SK-N-SH treated with all-trans-retinoic acid at 6 μM for 48 hours (cell line): Measurements from ENCODE around the gene TBX1.

Experiments used
- ATAC-seq: fragments of 200-7000 bp; cut with Tn5 transposase; 3 replicates; pipeline ENCODE4 v1.9.1; 2020; ENCODE audit warnings: mild to moderate bottlenecking, moderate library complexity
- ARNTL ChIP-seq: fragments of 450-650 bp; formaldehyde crosslinking; IDR thresholded peaks from 2 replicates; pipeline ENCODE4 v1.5.0; 2020; ENCODE audit warnings: low read depth, mild to moderate bottlenecking, moderate library complexity, borderline replicate concordance
- BACH2 ChIP-seq: fragments of 250-450 bp; sonication (Bioruptor Pico); IDR thresholded peaks from 2 replicates; pipeline ENCODE4 v1.9.0; 2021; ENCODE audit warnings: mild to moderate bottlenecking, borderline replicate concordance
- CSDC2 ChIP-seq: fragments of 250-450 bp; sonication (Bioruptor Pico); IDR thresholded peaks from 2 replicates; pipeline ENCODE4 v1.5.0; 2020; ENCODE audit warnings: mild to moderate bottlenecking, moderate library complexity
- ESRRG ChIP-seq: fragments of 250-450 bp; sonication (Bioruptor Pico); IDR thresholded peaks from 2 replicates; pipeline ENCODE4 v1.6.1; 2021; ENCODE audit warnings: mild to moderate bottlenecking
- GLIS3 ChIP-seq: fragments of 250-450 bp; sonication (Bioruptor Pico); IDR thresholded peaks from 2 replicates; pipeline ENCODE4 v1.5.0; 2020; ENCODE audit warnings: mild to moderate bottlenecking, moderate library complexity
- ISL1 ChIP-seq: fragments of 250-450 bp; sonication (Bioruptor Pico); IDR thresholded peaks from 2 replicates; pipeline ENCODE4 v2.1.2; 2022; ENCODE audit warnings: mild to moderate bottlenecking, moderate library complexity
- OSR1 ChIP-seq: fragments of 250-450 bp; sonication (Bioruptor Pico); IDR thresholded peaks from 2 replicates; pipeline ENCODE4 v1.8.0; 2022; ENCODE audit warnings: moderate library complexity, mild to moderate bottlenecking, inconsistent platforms
- PPARA ChIP-seq: fragments of 250-450 bp; sonication (Bioruptor Pico); IDR thresholded peaks from 2 replicates; pipeline ENCODE4 v1.5.0; 2020; ENCODE audit warnings: mild to moderate bottlenecking, borderline replicate concordance
- RARB ChIP-seq: fragments of 250-450 bp; sonication (Bioruptor Pico); IDR thresholded peaks from 2 replicates; pipeline ENCODE4 v1.8.0; 2021; ENCODE audit warnings: mild to moderate bottlenecking, moderate library complexity
- SNAI2 ChIP-seq: fragments of 250-450 bp; sonication (Bioruptor Pico); IDR thresholded peaks from 2 replicates; pipeline ENCODE4 v1.5.0; 2020; ENCODE audit warnings: mild to moderate bottlenecking, moderate library complexity
- TCF4 ChIP-seq: fragments of 250-450 bp; sonication (Bioruptor Pico); IDR thresholded peaks from 2 replicates; pipeline ENCODE4 v1.8.0; 2021; ENCODE audit warnings: mild to moderate bottlenecking, moderate library complexity, borderline replicate concordance
- ZC3H10 ChIP-seq: fragments of 250-450 bp; sonication (Bioruptor Pico); IDR thresholded peaks from 2 replicates; pipeline ENCODE4 v1.5.1; 2021; ENCODE audit warnings: mild to moderate bottlenecking, moderate library complexity
- ZFP3 ChIP-seq: fragments of 250-450 bp; sonication (Bioruptor Pico); IDR thresholded peaks from 2 replicates; pipeline ENCODE4 v1.5.0; 2020; ENCODE audit warnings: mild to moderate bottlenecking, moderate library complexity
- ZFP30 ChIP-seq: fragments of 450-650 bp; formaldehyde crosslinking; IDR thresholded peaks from 2 replicates; pipeline ENCODE4 v1.5.0; 2022; ENCODE audit warnings: mild to moderate bottlenecking, moderate library complexity
- ZNF565 ChIP-seq: fragments of 450-650 bp; formaldehyde crosslinking; conservative IDR thresholded peaks from 2 replicates; pipeline ENCODE4 v1.5.0; 2020; ENCODE audit warnings: low read depth, mild to moderate bottlenecking, moderate library complexity
- ZNF70 ChIP-seq: fragments of 450-650 bp; formaldehyde crosslinking; IDR thresholded peaks from 2 replicates; pipeline ENCODE4 v1.5.0; 2020; ENCODE audit warnings: mild to moderate bottlenecking, moderate library complexity
- ZNF8 ChIP-seq: fragments of 450-650 bp; formaldehyde crosslinking; IDR thresholded peaks from 2 replicates; pipeline ENCODE4 v1.5.0; 2020; ENCODE audit warnings: mild to moderate bottlenecking, moderate library complexity
- TF ChIP-seq, protein P1 (sequence below): fragments of 250-450 bp; sonication (Bioruptor Pico); IDR thresholded peaks from 2 replicates; pipeline ENCODE4 v1.5.0; 2020; ENCODE audit warnings: mild to moderate bottlenecking, moderate library complexity
- TF ChIP-seq, protein P2 (sequence below): fragments of 250-450 bp; sonication (Bioruptor Pico); IDR thresholded peaks from 2 replicates; pipeline ENCODE4 v1.8.0; 2021; ENCODE audit warnings: low read depth, mild to moderate bottlenecking, moderate library complexity, borderline replicate concordance
- TF ChIP-seq, protein P3 (sequence below): fragments of 250-450 bp; sonication (Bioruptor Pico); IDR thresholded peaks from 2 replicates; pipeline ENCODE4 v1.5.1; 2021; ENCODE audit warnings: mild to moderate bottlenecking, moderate library complexity
- TF ChIP-seq, protein P4 (sequence below): fragments of 250-450 bp; sonication (Bioruptor Pico); IDR thresholded peaks from 2 replicates; pipeline ENCODE4 v1.5.1; 2020; ENCODE audit warnings: low read depth, mild to moderate bottlenecking, moderate library complexity

Gene TBX1

DNA sequence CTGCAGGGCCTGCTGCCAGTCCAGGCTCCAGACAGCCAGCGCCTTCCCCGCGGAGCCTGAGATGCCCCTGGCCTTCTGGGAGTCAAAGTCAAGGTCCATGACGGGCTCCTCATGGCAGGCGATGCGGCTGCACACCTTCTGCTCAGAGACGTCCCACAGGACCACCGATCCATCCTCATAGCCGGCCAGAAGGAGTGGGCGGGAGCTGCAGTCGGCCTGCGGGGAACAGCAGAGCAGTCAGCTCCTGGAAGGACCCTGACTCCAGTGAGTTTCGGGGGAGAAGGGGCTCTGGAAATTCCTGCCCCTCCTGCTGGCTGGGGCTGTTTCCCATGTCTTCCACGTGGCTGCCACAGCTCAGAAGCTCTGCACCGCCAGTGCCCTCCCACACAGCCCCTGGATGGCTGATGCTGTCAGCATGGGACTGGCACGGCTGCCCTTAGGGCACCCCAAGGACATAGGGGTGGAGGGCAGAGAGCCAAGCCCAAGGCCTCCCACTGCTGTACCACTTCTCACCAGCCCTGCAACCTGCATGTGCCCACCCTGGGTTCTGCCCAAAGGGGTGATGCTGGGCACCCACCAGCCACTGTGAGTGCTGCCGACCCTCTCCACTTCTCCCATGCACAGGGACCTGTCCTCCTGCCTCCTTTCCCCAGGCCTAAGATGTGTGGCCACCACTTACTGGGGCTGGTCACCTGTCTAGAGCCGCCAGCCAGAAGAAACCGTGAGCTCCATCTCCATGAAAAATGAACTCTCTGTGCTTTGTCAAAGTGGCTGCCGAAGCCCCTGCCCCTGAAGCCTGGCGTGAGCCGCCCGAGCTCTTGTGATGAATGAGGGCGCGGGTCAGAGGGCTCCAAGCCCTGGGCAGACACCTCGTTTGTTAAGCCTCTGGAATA lies 41.7 kb downstream of the TBX1 start:
- TF ChIP-seq ZNF70 (CRISPR knock-in tag) (no peak), ZFP30 (CRISPR knock-in tag) (no peak), ZFP3 (CRISPR knock-in tag) (no peak), CSDC2 (no peak), ESRRG (CRISPR knock-in tag) (no peak), GLIS3 (CRISPR knock-in tag) (no peak)
- TF ChIP-seq, protein P1, sequence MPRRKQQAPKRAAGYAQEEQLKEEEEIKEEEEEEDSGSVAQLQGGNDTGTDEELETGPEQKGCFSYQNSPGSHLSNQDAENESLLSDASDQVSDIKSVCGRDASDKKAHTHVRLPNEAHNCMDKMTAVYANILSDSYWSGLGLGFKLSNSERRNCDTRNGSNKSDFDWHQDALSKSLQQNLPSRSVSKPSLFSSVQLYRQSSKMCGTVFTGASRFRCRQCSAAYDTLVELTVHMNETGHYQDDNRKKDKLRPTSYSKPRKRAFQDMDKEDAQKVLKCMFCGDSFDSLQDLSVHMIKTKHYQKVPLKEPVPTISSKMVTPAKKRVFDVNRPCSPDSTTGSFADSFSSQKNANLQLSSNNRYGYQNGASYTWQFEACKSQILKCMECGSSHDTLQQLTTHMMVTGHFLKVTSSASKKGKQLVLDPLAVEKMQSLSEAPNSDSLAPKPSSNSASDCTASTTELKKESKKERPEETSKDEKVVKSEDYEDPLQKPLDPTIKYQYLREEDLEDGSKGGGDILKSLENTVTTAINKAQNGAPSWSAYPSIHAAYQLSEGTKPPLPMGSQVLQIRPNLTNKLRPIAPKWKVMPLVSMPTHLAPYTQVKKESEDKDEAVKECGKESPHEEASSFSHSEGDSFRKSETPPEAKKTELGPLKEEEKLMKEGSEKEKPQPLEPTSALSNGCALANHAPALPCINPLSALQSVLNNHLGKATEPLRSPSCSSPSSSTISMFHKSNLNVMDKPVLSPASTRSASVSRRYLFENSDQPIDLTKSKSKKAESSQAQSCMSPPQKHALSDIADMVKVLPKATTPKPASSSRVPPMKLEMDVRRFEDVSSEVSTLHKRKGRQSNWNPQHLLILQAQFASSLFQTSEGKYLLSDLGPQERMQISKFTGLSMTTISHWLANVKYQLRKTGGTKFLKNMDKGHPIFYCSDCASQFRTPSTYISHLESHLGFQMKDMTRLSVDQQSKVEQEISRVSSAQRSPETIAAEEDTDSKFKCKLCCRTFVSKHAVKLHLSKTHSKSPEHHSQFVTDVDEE (CRISPR knock-in tag): no peak
- TF ChIP-seq, protein P2, sequence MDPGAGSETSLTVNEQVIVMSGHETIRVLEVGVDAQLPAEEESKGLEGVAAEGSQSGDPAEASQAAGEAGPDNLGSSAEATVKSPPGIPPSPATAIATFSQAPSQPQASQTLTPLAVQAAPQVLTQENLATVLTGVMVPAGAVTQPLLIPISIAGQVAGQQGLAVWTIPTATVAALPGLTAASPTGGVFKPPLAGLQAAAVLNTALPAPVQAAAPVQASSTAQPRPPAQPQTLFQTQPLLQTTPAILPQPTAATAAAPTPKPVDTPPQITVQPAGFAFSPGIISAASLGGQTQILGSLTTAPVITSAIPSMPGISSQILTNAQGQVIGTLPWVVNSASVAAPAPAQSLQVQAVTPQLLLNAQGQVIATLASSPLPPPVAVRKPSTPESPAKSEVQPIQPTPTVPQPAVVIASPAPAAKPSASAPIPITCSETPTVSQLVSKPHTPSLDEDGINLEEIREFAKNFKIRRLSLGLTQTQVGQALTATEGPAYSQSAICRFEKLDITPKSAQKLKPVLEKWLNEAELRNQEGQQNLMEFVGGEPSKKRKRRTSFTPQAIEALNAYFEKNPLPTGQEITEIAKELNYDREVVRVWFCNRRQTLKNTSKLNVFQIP: no peak
- no peak for ATAC-seq

DNA sequence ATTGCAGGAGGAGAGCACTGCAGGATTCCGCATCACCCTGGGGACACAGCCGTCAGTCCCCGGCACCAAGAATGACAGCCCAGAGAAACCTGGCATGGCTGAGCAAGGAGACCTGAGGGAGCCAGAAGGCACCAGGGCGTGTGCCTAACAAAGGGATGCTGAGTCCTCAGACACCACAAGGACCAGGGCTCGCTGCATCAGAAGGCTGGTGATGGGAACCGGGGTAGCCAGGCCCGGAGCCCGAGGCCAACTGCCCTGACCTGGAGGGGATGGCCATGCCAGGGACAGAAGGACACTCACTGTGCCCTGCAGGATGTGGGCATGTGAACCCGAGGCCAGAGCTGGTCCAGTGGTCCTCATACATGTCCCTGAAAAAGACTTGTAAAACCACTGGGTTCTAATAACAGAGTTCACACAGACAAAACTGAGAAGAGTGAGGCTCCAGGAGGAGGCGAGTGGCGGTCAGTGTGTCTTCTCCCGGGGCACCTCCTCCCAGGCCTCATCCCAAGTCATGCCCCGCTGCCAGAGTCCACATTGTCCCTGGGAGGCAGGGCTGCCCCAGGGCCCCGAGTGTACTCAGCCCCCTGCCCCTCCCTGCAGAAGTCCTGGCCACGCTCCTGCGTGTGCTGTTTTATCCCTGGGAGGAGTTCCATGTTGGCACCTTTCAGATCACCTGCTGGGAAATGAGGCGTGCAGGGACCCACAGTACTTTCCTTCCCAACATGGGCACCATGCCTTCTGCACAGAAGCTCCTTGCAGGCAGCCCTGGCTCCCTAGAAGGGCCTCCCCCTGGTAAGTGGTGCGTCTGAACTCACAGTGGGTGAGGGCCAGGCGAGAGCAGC lies 42.5 kb downstream of the TBX1 start:
- TF ChIP-seq BACH2: no peak
- TF ChIP-seq CSDC2: no peak
- TF ChIP-seq, protein P1 (CRISPR knock-in tag): no peak
- TF ChIP-seq, protein P2: no peak
- TF ChIP-seq, protein P3, sequence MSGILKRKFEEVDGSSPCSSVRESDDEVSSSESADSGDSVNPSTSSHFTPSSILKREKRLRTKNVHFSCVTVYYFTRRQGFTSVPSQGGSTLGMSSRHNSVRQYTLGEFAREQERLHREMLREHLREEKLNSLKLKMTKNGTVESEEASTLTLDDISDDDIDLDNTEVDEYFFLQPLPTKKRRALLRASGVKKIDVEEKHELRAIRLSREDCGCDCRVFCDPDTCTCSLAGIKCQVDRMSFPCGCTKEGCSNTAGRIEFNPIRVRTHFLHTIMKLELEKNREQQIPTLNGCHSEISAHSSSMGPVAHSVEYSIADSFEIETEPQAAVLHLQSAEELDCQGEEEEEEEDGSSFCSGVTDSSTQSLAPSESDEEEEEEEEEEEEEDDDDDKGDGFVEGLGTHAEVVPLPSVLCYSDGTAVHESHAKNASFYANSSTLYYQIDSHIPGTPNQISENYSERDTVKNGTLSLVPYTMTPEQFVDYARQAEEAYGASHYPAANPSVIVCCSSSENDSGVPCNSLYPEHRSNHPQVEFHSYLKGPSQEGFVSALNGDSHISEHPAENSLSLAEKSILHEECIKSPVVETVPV (CRISPR knock-in tag): no peak
- no peak for TF ChIP-seq OSR1 (CRISPR knock-in tag)
- TF ChIP-seq ARNTL (CRISPR knock-in tag): no peak
- no peak for TF ChIP-seq TCF4
- no peak for TF ChIP-seq ISL1
- TF ChIP-seq PPARA: no peak
- TF ChIP-seq ZNF565 (CRISPR knock-in tag): no peak
- TF ChIP-seq ZNF8 (CRISPR knock-in tag): no peak
- no peak for TF ChIP-seq GLIS3 (CRISPR knock-in tag)
- TF ChIP-seq SNAI2 (CRISPR knock-in tag): no peak
- TF ChIP-seq ZFP3 (CRISPR knock-in tag): no peak
- TF ChIP-seq RARB (CRISPR knock-in tag): no peak
- no peak for TF ChIP-seq ESRRG (CRISPR knock-in tag)
- TF ChIP-seq, protein P4, sequence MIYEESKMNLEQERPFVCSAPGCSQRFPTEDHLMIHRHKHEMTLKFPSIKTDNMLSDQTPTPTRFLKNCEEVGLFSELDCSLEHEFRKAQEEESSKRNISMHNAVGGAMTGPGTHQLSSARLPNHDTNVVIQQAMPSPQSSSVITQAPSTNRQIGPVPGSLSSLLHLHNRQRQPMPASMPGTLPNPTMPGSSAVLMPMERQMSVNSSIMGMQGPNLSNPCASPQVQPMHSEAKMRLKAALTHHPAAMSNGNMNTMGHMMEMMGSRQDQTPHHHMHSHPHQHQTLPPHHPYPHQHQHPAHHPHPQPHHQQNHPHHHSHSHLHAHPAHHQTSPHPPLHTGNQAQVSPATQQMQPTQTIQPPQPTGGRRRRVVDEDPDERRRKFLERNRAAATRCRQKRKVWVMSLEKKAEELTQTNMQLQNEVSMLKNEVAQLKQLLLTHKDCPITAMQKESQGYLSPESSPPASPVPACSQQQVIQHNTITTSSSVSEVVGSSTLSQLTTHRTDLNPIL: no peak
- no peak for TF ChIP-seq ZFP30 (CRISPR knock-in tag)
- no peak for TF ChIP-seq ZC3H10 (CRISPR knock-in tag)
- ATAC-seq: no peak
